Choroid plexus epithelial cell (primary cell): ENCODE measurements around the gene SQSTM1.
A peak's percentile ranks its signal among the peaks of the same experiment; 100 is the strongest.
"Not testable (repeated sequence)": the region's sequence is repeated elsewhere in the genome, so short reads cannot be mapped to it uniquely, and the experiment has no call there.

Source experiments
- DNase-seq: peaks from one replicate; pipeline ENCODE4 v3.0.0-alpha.2; 2010; ENCODE audit warnings: low read depth
- H3K4me3 ChIP-seq: 2 replicates; pipeline ENCODE4 v1.5.1; 2011; ENCODE audit warnings: low read depth, mild to moderate bottlenecking, control low read depth, low read length, moderate library complexity
- CTCF ChIP-seq: conservative IDR thresholded peaks from 2 replicates; pipeline ENCODE4 v1.5.1; 2011; ENCODE audit warnings: low read depth, mild to moderate bottlenecking, control low read depth, inconsistent platforms, low read length, moderate library complexity

The SQSTM1 gene

GRCh38 chr5:179833709-179834070 is 13.0 kb downstream of the SQSTM1 start:
- TF ChIP-seq CTCF: no peak

GRCh38 chr5:179834120-179834519 is 13.4 kb downstream of the SQSTM1 start:
- TF ChIP-seq CTCF: no peak
- H3K4me3 ChIP-seq: no peak overlapping the region
- DNase-seq: peak; percentile 7

More at GRCh38 chr5:179833709-179834070, 13.0 kb downstream of the SQSTM1 start:
- no peak overlapping the region for H3K4me3 ChIP-seq
- DNase-seq: peak; percentile 2

- H3K4me3 ChIP-seq, DNase-seq: not testable (repeated sequence)
These were observed 14.2 kb downstream of the SQSTM1 start for GRCh38 chr5:179834871-179835270.

- peak; percentile 78 for DNase-seq
- no peak overlapping the region for H3K4me3 ChIP-seq
- no peak for TF ChIP-seq CTCF
These were observed 15.7 kb downstream of the SQSTM1 start for GRCh38 chr5:179836225-179837019.

- TF ChIP-seq CTCF: no peak
- H3K4me3 ChIP-seq: no peak overlapping the region
- no peak for DNase-seq
These were observed 16.6 kb downstream of the SQSTM1 start for GRCh38 chr5:179837076-179838011.

GRCh38 chr5:179839328-179840256 is 18.9 kb downstream of the SQSTM1 start:
- TF ChIP-seq CTCF: no peak
- DNase-seq: peak; percentile 51
- no peak overlapping the region for H3K4me3 ChIP-seq
